ENCODE results near the gene CCDC69.
"Not testable (repeated sequence)": the region's sequence is repeated elsewhere in the genome, so short reads cannot be mapped to it uniquely, and the experiment has no call there.

CCDC69 gene

GRCh38 chr5:151238303-151238741 lies 14.4 kb upstream of the CCDC69 start:
- no peak overlapping the region for H3K27ac ChIP-seq
- TF ChIP-seq ZFX (IDR thresholded peaks at IDR 0.05; ENCODE audit: borderline replicate concordance) (no peak), CTCF (IDR thresholded peaks at IDR 0.05) (no peak)

- no peak overlapping the region for H3K27ac ChIP-seq
- no peak for TF ChIP-seq CTCF (IDR thresholded peaks at IDR 0.05)
These were observed 13.8 kb upstream of the CCDC69 start for GRCh38 chr5:151237685-151238084.

GRCh38 chr5:151236888-151237287 lies 13.0 kb upstream of the CCDC69 start:
- H3K27ac ChIP-seq: no peak overlapping the region
- TF ChIP-seq CTCF (IDR thresholded peaks at IDR 0.05) (no peak), ZFX (IDR thresholded peaks at IDR 0.05; ENCODE audit: borderline replicate concordance) (no peak)

GRCh38 chr5:151235239-151235571 lies 11.3 kb upstream of the CCDC69 start:
- not testable (repeated sequence) for H3K27ac ChIP-seq

- no peak overlapping the region for H3K27ac ChIP-seq
- TF ChIP-seq ZFX (IDR thresholded peaks at IDR 0.05; ENCODE audit: borderline replicate concordance) (no peak), CTCF (IDR thresholded peaks at IDR 0.05) (no peak)
These were observed 10.8 kb upstream of the CCDC69 start for GRCh38 chr5:151234476-151235238.

- no peak overlapping the region for H3K27ac ChIP-seq
- TF ChIP-seq ZFX (IDR thresholded peaks at IDR 0.05; ENCODE audit: borderline replicate concordance): no peak
These were observed 9.8 kb upstream of the CCDC69 start for GRCh38 chr5:151233616-151234085.

- no peak for TF ChIP-seq ZFX (IDR thresholded peaks at IDR 0.05; ENCODE audit: borderline replicate concordance)
- TF ChIP-seq CTCF (IDR thresholded peaks at IDR 0.05): no peak
- H3K27ac ChIP-seq: no peak overlapping the region
These were observed 7.5 kb upstream of the CCDC69 start for GRCh38 chr5:151231359-151231758.

- no peak for TF ChIP-seq CTCF (IDR thresholded peaks at IDR 0.05)
- TF ChIP-seq ZFX (IDR thresholded peaks at IDR 0.05; ENCODE audit: borderline replicate concordance): no peak
- no peak overlapping the region for H3K27ac ChIP-seq
These were observed 6.3 kb upstream of the CCDC69 start for GRCh38 chr5:151230048-151230680.

Measured in 22Rv1 (cell line).